Panc1 (cell line): ENCODE measurements around the gene ZBTB1. TPM values are rescaled to one million over a fixed set of nuclear protein-coding genes. Genes with fewer than 3 reads are reported as not detected.
"Not testable (repeated sequence)": the region's sequence is repeated elsewhere in the genome, so short reads cannot be mapped to it uniquely, and the experiment has no call there.

ENCODE experiments used
- ATAC-seq: fragments of 200-7000 bp; cut with Tn5 transposase; 2 replicates; pipeline ENCODE4 v1.9.1; 2020; ENCODE audit warnings: mild to moderate bottlenecking, moderate library complexity
- BruUV-seq: library from RNA; stranded (reverse); fragments of 400-500 nt; replicated peaks from 2 replicates; lab custom pipeline; 2021; lab: Mats Ljungman, UMichigan
- CTCF ChIA-PET: fragments of 300-600 bp; sonication (Branson Sonifier 250); formaldehyde crosslinking; loops from one replicate; lab custom pipeline; 2022; ENCODE audit warnings: antibody characterized with exemption; lab: Charles Lee
- POLR2A ChIA-PET: fragments of 300-600 bp; sonication (Branson Sonifier 250); formaldehyde crosslinking; loops from one replicate; lab custom pipeline; 2022; ENCODE audit warnings: antibody characterized with exemption; lab: Charles Lee
- DNase-seq: peaks from one replicate; pipeline ENCODE4 v3.0.0-alpha.2; 2010; ENCODE audit warnings: low read depth, low spot score
- H3K27ac ChIP-seq: 2 replicates; pipeline ENCODE4 v1.5.1; 2011; ENCODE audit warnings: mild to moderate bottlenecking, low read length, inconsistent platforms
- H3K27me3 ChIP-seq: fragments of 200-500 bp; sonication (Bioruptor generic); 2 replicates; pipeline ENCODE4 v1.6.0; 2014; ENCODE audit warnings: low read length, inconsistent platforms; ENCODE audit not compliant: control insufficient read depth, insufficient read depth
- H3K36me3 ChIP-seq: fragments of 200-500 bp; sonication (Bioruptor generic); 2 replicates; pipeline ENCODE4 v1.5.1; 2014; ENCODE audit warnings: inconsistent platforms, mild to moderate bottlenecking, low read length, moderate library complexity; ENCODE audit not compliant: control insufficient read depth, insufficient read depth
- H3K4me1 ChIP-seq: 2 replicates; pipeline ENCODE4 v1.5.1; 2011; ENCODE audit warnings: inconsistent platforms, mild to moderate bottlenecking, low read length, moderate library complexity; ENCODE audit not compliant: control insufficient read depth, insufficient read depth
- H3K4me3 ChIP-seq, 2 experiments: 2 replicates each; pipeline ENCODE4 v1.5.1; 2011 to 2012; ENCODE audit warnings: low read depth in 2 of 2, low read length in 2 of 2, mild to moderate bottlenecking in 2 of 2, inconsistent platforms in 1 of 2, moderate library complexity in 1 of 2
- H3K9me3 ChIP-seq: fragments of 200-500 bp; sonication (Bioruptor generic); 2 replicates; pipeline ENCODE4 v1.5.1; 2014; ENCODE audit warnings: low read depth, mild to moderate bottlenecking, inconsistent platforms, low read length, moderate library complexity; ENCODE audit not compliant: control insufficient read depth, insufficient read depth
- CTCF ChIP-seq: fragments of 450-650 bp; IDR thresholded peaks from 2 replicates; pipeline ENCODE4 v1.5.1; 2017; ENCODE audit warnings: mild to moderate bottlenecking
- POLR2AphosphoS5 ChIP-seq: IDR thresholded peaks from 2 replicates; pipeline ENCODE4 v1.6.1; 2012; ENCODE audit warnings: mild to moderate bottlenecking, low read depth, low read length, moderate library complexity
- REST ChIP-seq, 2 experiments: IDR thresholded peaks; 2 replicates each; pipeline ENCODE4 v1.6.1; 2011 to 2012; ENCODE audit warnings: low read depth in 2 of 2, control low read depth in 1 of 2, low read length in 1 of 2, mild to moderate bottlenecking in 1 of 2, moderate library complexity in 1 of 2; ENCODE audit not compliant: insufficient read depth in 1 of 2
- SIN3A ChIP-seq: IDR thresholded peaks from 2 replicates; pipeline ENCODE4 v1.6.1; 2012; ENCODE audit warnings: low read depth, mild to moderate bottlenecking, low read length, moderate library complexity, borderline replicate concordance; ENCODE audit not compliant: insufficient read depth
- TCF7L2 ChIP-seq: IDR thresholded peaks from 2 replicates; pipeline ENCODE4 v1.6.1; 2011; ENCODE audit warnings: mild to moderate bottlenecking, low read depth, low read length, inconsistent platforms
- in situ Hi-C: cut with HindIII; loops from 2 replicates; pipeline ENCODE4 v1.10.0; 2016; ENCODE audit warnings: low sequenced_read_pairs, low pct_unique_long_range_greater_than_20kb
- intact Hi-C: fragments of 100-400 bp; cut with micrococcal nuclease; formaldehyde crosslinking; loops from one replicate; pipeline ENCODE4 v1.10.0; 2022; ENCODE audit not compliant: unreplicated experiment
- total RNA-seq: library from RNA; stranded (reverse); gene quantifications from one replicate; pipeline ENCODE4 v1.2.1, GENCODE V29; 2021; ENCODE audit not compliant: unreplicated experiment

Gene ZBTB1
- total RNA-seq, 1 experiment from 2014 or later: 36.1 TPM

DNA sequence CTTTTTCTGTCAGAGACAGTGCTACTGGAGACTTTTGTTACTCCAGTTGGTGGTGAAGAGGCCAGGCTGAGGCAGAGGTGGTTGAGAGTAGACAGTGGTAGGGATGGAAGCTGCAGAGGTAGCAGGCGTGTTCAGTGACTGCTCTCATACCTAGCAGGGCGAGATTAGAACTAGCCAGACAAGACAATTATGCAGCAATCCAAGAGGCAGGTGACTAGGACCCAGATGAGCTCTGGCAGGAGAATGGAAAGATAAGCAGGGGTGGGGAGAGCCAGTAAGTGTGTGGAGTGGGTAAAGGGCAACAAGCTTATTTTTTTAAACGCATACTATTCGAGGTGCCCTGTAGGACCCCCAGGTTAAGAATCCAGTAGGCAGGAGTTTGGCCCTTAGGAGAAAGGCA, 50.0 kb downstream of the ZBTB1 start:
- intact Hi-C loops: no loop called here
- CTCF ChIA-PET: interaction anchor here (0.5 kb wide), 1 partner anchor 53 kb away, joined by 3 read pairs; no protein-coding TSS in a partner anchor

DNA sequence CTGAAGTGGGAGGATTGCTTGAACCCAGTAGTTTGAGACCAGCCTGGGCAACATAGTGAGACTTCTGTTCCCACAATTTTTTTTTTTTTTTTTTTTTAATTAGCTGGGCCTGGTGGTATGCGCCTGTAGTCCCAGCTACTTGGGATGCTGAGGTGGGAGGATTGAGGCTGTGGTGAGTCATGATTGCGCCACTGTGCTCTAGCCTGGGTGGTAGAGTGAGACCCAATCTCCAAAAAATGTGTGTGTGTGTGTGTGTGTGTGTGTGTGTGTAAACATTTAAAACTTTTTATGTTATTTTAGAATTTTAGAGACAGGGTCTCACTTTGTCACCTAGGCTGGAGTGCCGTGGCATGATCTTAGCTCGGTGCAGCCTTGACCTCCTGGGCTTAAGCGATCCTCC, 52.0 kb downstream of the ZBTB1 start:
- in situ Hi-C loops: no loop called here
- H3K4me3 ChIP-seq: no peak overlapping the region
- ChIA-PET CTCF (interaction anchor here (0.6 to 0.7 kb wide), 2 partner anchors 15 to 36 kb away, joined by 6 to 9 read pairs; no protein-coding TSS in a partner anchor), POLR2A (no interaction called here)
- no peaks in the 10 kb centered on the region for H3K36me3 ChIP-seq
- DNase-seq (no peak), ATAC-seq (no peak)
- TF ChIP-seq TCF7L2 (no peak), POLR2AphosphoS5 (no peak), REST (IDR thresholded peaks at IDR 0.05; ENCODE audit: insufficient read depth in 1 of 2, low read depth in 2 of 2, low read length in 1 of 2) (no peak), CTCF (no peak), SIN3A (no peak)
- H3K27me3 ChIP-seq: no peaks in the 10 kb centered on the region
- H3K27ac ChIP-seq: no peak overlapping the region
- no TSS peak for BruUV-seq
- no peaks in the 10 kb centered on the region for H3K9me3 ChIP-seq
- H3K4me1 ChIP-seq: no peaks in the 10 kb centered on the region
- intact Hi-C loops: no loop called here

More for the DNA sequence above, 50.0 kb downstream of the ZBTB1 start:
- Histone ChIP-seq H3K27me3 (0 out of 2 replicates have a peak, but pooled peaks cover 4% of the 10 kb centered on the region), H3K4me3 (no peak overlapping the region), H3K36me3 (no peaks in the 10 kb centered on the region), H3K9me3 (no peaks in the 10 kb centered on the region), H3K4me1 (no peaks in the 10 kb centered on the region), H3K27ac (no peak overlapping the region)
- DNase-seq (no peak), ATAC-seq (no peak)
- in situ Hi-C loops: no loop called here
- TF ChIP-seq POLR2AphosphoS5: no peak
- TF ChIP-seq SIN3A: no peak
- TF ChIP-seq REST (IDR thresholded peaks at IDR 0.05; ENCODE audit: insufficient read depth in 1 of 2, low read depth in 2 of 2, low read length in 1 of 2): no peak
- no peak for TF ChIP-seq TCF7L2
- TF ChIP-seq CTCF: no peak
- POLR2A ChIA-PET: no interaction called here
- no TSS peak for BruUV-seq

DNA sequence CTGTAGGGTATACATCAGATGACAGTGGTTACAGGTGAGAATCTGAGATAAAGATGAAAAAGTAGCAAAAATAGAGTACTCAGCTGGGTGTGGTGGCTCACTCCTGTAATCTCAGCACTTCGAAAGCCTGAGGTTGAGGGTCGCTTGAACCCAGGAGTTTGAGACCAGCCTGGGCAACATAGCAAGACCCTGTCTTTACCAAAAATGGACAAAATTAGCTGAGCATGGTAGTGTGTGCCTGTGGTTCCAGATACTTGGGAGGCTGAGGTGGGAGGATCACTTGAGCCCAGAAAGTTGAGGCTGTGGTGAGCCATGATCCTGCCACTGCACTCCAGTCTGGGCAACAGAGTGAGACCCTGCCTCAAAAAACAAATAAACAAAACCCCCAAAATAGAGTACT, 53.6 kb downstream of the ZBTB1 start:
- CTCF ChIA-PET: interaction anchor here (0.6 kb wide), 1 partner anchor 62 kb away, joined by 9 read pairs; no protein-coding TSS in a partner anchor
- ATAC-seq: not testable (repeated sequence)

More for the DNA sequence above, 53.6 kb downstream of the ZBTB1 start:
- H3K4me1 ChIP-seq, in situ Hi-C loops, DNase-seq, H3K4me3 ChIP-seq, H3K27ac ChIP-seq, H3K9me3 ChIP-seq, H3K27me3 ChIP-seq, POLR2A ChIA-PET, BruUV-seq, H3K36me3 ChIP-seq, intact Hi-C loops: not testable (repeated sequence)
